Hepatocyte (in vitro differentiated cells): ENCODE measurements around the gene PLEKHO1. TPM values are rescaled to one million over a fixed set of nuclear protein-coding genes. Genes with fewer than 3 reads are reported as not detected.
A peak's percentile ranks its signal among the peaks of the same experiment; 100 is the strongest.
"Not testable (repeated sequence)": the region's sequence is repeated elsewhere in the genome, so short reads cannot be mapped to it uniquely, and the experiment has no call there.

Source experiments
- DNase-seq: peaks from one replicate; pipeline ENCODE4 v3.0.0-alpha.2; 2016; ENCODE audit warnings: low spot score
- H2AFZ ChIP-seq: fragments of 200-600 bp; sonication (generic); 2 replicates; pipeline ENCODE4 v1.6.0; 2016; ENCODE audit warnings: antibody characterized with exemption, mild to moderate bottlenecking
- H3K27ac ChIP-seq: fragments of 200-600 bp; sonication (generic); 2 replicates; pipeline ENCODE4 v1.5.1; 2016; ENCODE audit warnings: mild to moderate bottlenecking
- H3K27me3 ChIP-seq: fragments of 200-600 bp; sonication (generic); 2 replicates; pipeline ENCODE4 v1.6.1; 2016
- H3K36me3 ChIP-seq: fragments of 200-600 bp; sonication (generic); replicated peaks from 2 replicates; pipeline ENCODE4 v1.5.1; 2016; ENCODE audit warnings: low read depth; ENCODE audit not compliant: insufficient read depth
- H3K4me1 ChIP-seq: fragments of 200-600 bp; sonication (generic); 2 replicates; pipeline ENCODE4 v1.5.1; 2016; ENCODE audit warnings: mild to moderate bottlenecking, moderate library complexity; ENCODE audit not compliant: insufficient read depth
- H3K4me2 ChIP-seq: fragments of 200-600 bp; sonication (generic); 2 replicates; pipeline ENCODE4 v1.6.0; 2016
- H3K4me3 ChIP-seq: fragments of 200-600 bp; sonication (generic); 2 replicates; pipeline ENCODE4 v1.5.1; 2016; ENCODE audit warnings: mild to moderate bottlenecking
- H3K79me2 ChIP-seq: fragments of 200-600 bp; sonication (generic); 2 replicates; pipeline ENCODE4 v1.6.0; 2017; ENCODE audit warnings: mild to moderate bottlenecking
- H3K9me2 ChIP-seq: fragments of 200-600 bp; sonication (generic); replicated peaks from 2 replicates; pipeline ENCODE4 v1.6.0; 2017; ENCODE audit warnings: mild to moderate bottlenecking; ENCODE audit not compliant: insufficient read depth
- H3K9me3 ChIP-seq: fragments of 200-600 bp; sonication (generic); 2 replicates; pipeline ENCODE4 v1.5.1; 2016; ENCODE audit warnings: low read depth, mild to moderate bottlenecking
- H4K20me1 ChIP-seq: fragments of 200-600 bp; sonication (generic); 2 replicates; pipeline ENCODE4 v1.6.0; 2016; ENCODE audit warnings: mild to moderate bottlenecking; ENCODE audit not compliant: insufficient read depth, poor library complexity, severe bottlenecking
- CTCF ChIP-seq: fragments of 200-600 bp; sonication (generic); IDR thresholded peaks from 2 replicates; pipeline ENCODE4 v1.5.1; 2016; ENCODE audit warnings: antibody characterized with exemption, mild to moderate bottlenecking; ENCODE audit not compliant: poor library complexity
- EZH2 ChIP-seq: fragments of 200-600 bp; sonication (generic); IDR thresholded peaks from 2 replicates; pipeline ENCODE4 v1.6.1; 2016; ENCODE audit warnings: antibody characterized with exemption, mild to moderate bottlenecking, borderline replicate concordance
- EZH2phosphoT487 ChIP-seq: fragments of 200-600 bp; sonication (generic); IDR thresholded peaks from one replicate; pipeline ENCODE4 v1.6.1; 2018; ENCODE audit warnings: antibody characterized with exemption, mild to moderate bottlenecking, low read depth, moderate library complexity; ENCODE audit not compliant: unreplicated experiment, severe bottlenecking
- WGBS: methylation state at CpG from one replicate; pipeline ENCODE4 v1.1.6; 2016; ENCODE audit warnings: low lambda C conversion rate; ENCODE audit errors: missing lambda C conversion rate; 5-methylcytosine and 5-hydroxymethylcytosine counted together
- polyA plus RNA-seq: library from polyadenylated mRNA; unstranded; fragments of >200 nt; fragmentation: Nextera tagmentation; extraction: Ambion mirVana; gene quantifications from 2 replicates; pipeline ENCODE4 v1.2.1, GENCODE V29; 2016
- total RNA-seq: library from RNA; depleted of rRNA; stranded (reverse); fragments of >200 nt; gene quantifications from 2 replicates; pipeline ENCODE4 v1.2.3, GENCODE V29; 2014

The PLEKHO1 gene
- total and polyA plus RNA-seq, 2 experiments from 2014 or later: 23.7 to 33.0 TPM

DNA sequence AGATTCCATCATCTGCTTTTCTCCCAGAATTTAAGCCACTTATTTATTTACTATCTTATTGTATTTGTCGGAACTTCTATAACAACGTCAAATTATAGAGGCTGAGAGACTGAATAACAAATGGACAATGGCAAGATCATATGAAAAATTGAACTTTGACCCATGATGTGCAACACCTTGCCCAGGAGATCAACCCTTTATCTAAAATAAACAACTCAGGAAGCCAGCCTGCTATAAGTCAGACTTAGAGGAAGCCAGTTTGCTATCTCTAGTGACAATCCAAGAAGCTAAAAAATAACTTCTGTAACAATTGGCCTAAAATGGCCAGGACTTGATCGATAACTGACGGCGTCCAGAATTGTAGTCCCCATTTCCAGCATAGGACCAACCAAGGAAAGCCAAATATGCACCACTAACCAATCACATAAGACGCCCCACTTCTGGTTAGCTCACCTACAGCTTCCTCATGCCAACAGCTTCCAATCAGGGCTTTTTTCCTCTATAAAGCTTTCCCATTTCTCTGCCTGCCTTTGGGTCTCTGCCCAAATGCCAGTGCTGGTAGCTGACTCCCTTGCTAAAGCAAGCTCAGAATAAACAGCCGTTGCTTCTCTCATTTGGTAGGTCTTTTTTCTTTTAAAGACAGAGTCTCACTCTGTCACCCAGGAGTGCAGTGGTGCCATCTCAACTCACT is 57.7 kb downstream of the PLEKHO1 start:
- Histone ChIP-seq H2AFZ (peak overlapping the region; percentile 39), H3K9me2 (no peaks in the 10 kb centered on the region), H3K36me3 (no peaks in the 10 kb centered on the region), H4K20me1 (no peaks in the 10 kb centered on the region), H3K27me3 (no peaks in the 10 kb centered on the region), H3K79me2 (no peaks in the 10 kb centered on the region), H3K4me1 (no peaks in the 10 kb centered on the region), H3K4me2 (peak overlapping the region; percentile 57), H3K4me3 (no peak overlapping the region), H3K27ac (peak overlapping the region; percentile 40), H3K9me3 (no peaks in the 10 kb centered on the region)
- WGBS: 67% methylated on average over 7 of the region's 7 CpGs
- TF ChIP-seq EZH2phosphoT487 (no peak), CTCF (no peak), EZH2 (no peak)
- peak; percentile 19 for DNase-seq

- H3K4me1 ChIP-seq, H3K79me2 ChIP-seq, H3K4me2 ChIP-seq, H3K9me2 ChIP-seq, H3K27me3 ChIP-seq, H3K36me3 ChIP-seq, H3K27ac ChIP-seq, H2AFZ ChIP-seq, H3K9me3 ChIP-seq, DNase-seq, H3K4me3 ChIP-seq, H4K20me1 ChIP-seq: not testable (repeated sequence)
- 91% methylated on average over 6 of the region's 6 CpGs for WGBS
Measured at GRCh38 chr1:150208460-150208859, 58.7 kb downstream of the PLEKHO1 start.

Other genes starting within 250 kb of the PLEKHO1 start
- gene SV2A, start 232.1 kb upstream of the PLEKHO1 start, total RNA-seq: 4.5 and 5.0 TPM in 2 replicates
- 5.5 and 8.9 TPM in 2 replicates for gene SV2A, start 232.1 kb upstream of the PLEKHO1 start, polyA plus RNA-seq
- 16.8 and 23.3 TPM in 2 replicates for gene SF3B4, start 222.1 kb upstream of the PLEKHO1 start, total RNA-seq
- 58.6 and 68.0 TPM in 2 replicates for gene SF3B4, start 222.1 kb upstream of the PLEKHO1 start, polyA plus RNA-seq
- gene MTMR11, start 213.0 kb upstream of the PLEKHO1 start, total RNA-seq: 34.8 and 37.0 TPM in 2 replicates
- 34.0 and 40.2 TPM in 2 replicates for gene MTMR11, start 213.0 kb upstream of the PLEKHO1 start, polyA plus RNA-seq
- 17.1 and 17.8 TPM in 2 replicates for gene OTUD7B, start 139.2 kb upstream of the PLEKHO1 start, total RNA-seq
- 2.8 and 3.6 TPM in 2 replicates for gene OTUD7B, start 139.2 kb upstream of the PLEKHO1 start, polyA plus RNA-seq
- gene VPS45, start 82.1 kb upstream of the PLEKHO1 start, total RNA-seq: 35.8 and 37.1 TPM in 2 replicates
- 23.8 and 26.7 TPM in 2 replicates for gene VPS45, start 82.1 kb upstream of the PLEKHO1 start, polyA plus RNA-seq
- 18.2 and 26.1 TPM in 2 replicates for gene ANP32E, start 86.2 kb downstream of the PLEKHO1 start, total RNA-seq
- 20.0 and 21.5 TPM in 2 replicates for gene ANP32E, start 86.2 kb downstream of the PLEKHO1 start, polyA plus RNA-seq
- gene CA14, start 107.9 kb downstream of the PLEKHO1 start, total RNA-seq: 2.4 and 4.6 TPM in 2 replicates
- 6.0 and 7.3 TPM in 2 replicates for gene CA14, start 107.9 kb downstream of the PLEKHO1 start, polyA plus RNA-seq
- 145 and 148 TPM in 2 replicates for gene APH1A, start 119.1 kb downstream of the PLEKHO1 start, total RNA-seq
- 52.1 and 54.1 TPM in 2 replicates for gene APH1A, start 119.1 kb downstream of the PLEKHO1 start, polyA plus RNA-seq
- 11.3 and 15.4 TPM in 2 replicates for gene C1orf54, start 122.9 kb downstream of the PLEKHO1 start, total RNA-seq
- 7.2 and 16.5 TPM in 2 replicates for gene C1orf54, start 122.9 kb downstream of the PLEKHO1 start, polyA plus RNA-seq
- gene CIART, start 132.6 kb downstream of the PLEKHO1 start, total RNA-seq: 1.8 and 3.6 TPM in 2 replicates
- gene CIART, start 132.6 kb downstream of the PLEKHO1 start, polyA plus RNA-seq: 4.4 and 7.1 TPM in 2 replicates
- gene MRPS21, start 143.9 kb downstream of the PLEKHO1 start, total RNA-seq: 41.9 and 43.1 TPM in 2 replicates
- 82.5 and 88.4 TPM in 2 replicates for gene MRPS21, start 143.9 kb downstream of the PLEKHO1 start, polyA plus RNA-seq
- gene PRPF3, start 171.6 kb downstream of the PLEKHO1 start, total RNA-seq: 31.4 and 36.6 TPM in 2 replicates
- gene PRPF3, start 171.6 kb downstream of the PLEKHO1 start, polyA plus RNA-seq: 36.0 and 39.5 TPM in 2 replicates
- gene RPRD2, start 214.2 kb downstream of the PLEKHO1 start, total RNA-seq: 14.0 and 16.5 TPM in 2 replicates
- 15.7 and 18.8 TPM in 2 replicates for gene RPRD2, start 214.2 kb downstream of the PLEKHO1 start, polyA plus RNA-seq